ENCODE results near the gene VPS11.

GRCh38 chr11:119018074-119018938 is 49.3 kb upstream of the VPS11 start, which contains the start of the genes RPS25 and TRAPPC4:
- TF ChIP-seq, protein P1, sequence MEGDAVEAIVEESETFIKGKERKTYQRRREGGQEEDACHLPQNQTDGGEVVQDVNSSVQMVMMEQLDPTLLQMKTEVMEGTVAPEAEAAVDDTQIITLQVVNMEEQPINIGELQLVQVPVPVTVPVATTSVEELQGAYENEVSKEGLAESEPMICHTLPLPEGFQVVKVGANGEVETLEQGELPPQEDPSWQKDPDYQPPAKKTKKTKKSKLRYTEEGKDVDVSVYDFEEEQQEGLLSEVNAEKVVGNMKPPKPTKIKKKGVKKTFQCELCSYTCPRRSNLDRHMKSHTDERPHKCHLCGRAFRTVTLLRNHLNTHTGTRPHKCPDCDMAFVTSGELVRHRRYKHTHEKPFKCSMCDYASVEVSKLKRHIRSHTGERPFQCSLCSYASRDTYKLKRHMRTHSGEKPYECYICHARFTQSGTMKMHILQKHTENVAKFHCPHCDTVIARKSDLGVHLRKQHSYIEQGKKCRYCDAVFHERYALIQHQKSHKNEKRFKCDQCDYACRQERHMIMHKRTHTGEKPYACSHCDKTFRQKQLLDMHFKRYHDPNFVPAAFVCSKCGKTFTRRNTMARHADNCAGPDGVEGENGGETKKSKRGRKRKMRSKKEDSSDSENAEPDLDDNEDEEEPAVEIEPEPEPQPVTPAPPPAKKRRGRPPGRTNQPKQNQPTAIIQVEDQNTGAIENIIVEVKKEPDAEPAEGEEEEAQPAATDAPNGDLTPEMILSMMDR (conservative IDR thresholded peaks at IDR 0.05; ENCODE audit: low read length): no peak
- no peak for TF ChIP-seq EZH2phosphoT487 (IDR thresholded peaks at IDR 0.05; ENCODE audit: borderline replicate concordance, low read depth, low read length)

All from OCI-LY7 (cell line).